Ecto neural progenitor cell (in vitro differentiated cells): Measurements from ENCODE around the gene CALD1.

Experiments
- DNase-seq: peaks from one replicate; pipeline ENCODE4 v3.0.0-alpha.2; 2018; ENCODE audit warnings: low spot score

The CALD1 gene, protein sequence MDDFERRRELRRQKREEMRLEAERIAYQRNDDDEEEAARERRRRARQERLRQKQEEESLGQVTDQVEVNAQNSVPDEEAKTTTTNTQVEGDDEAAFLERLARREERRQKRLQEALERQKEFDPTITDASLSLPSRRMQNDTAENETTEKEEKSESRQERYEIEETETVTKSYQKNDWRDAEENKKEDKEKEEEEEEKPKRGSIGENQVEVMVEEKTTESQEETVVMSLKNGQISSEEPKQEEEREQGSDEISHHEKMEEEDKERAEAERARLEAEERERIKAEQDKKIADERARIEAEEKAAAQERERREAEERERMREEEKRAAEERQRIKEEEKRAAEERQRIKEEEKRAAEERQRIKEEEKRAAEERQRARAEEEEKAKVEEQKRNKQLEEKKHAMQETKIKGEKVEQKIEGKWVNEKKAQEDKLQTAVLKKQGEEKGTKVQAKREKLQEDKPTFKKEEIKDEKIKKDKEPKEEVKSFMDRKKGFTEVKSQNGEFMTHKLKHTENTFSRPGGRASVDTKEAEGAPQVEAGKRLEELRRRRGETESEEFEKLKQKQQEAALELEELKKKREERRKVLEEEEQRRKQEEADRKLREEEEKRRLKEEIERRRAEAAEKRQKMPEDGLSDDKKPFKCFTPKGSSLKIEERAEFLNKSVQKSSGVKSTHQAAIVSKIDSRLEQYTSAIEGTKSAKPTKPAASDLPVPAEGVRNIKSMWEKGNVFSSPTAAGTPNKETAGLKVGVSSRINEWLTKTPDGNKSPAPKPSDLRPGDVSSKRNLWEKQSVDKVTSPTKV

GRCh38 chr7:134778941-134779740 lies at the start of gene CALD1:
TSS of gene CALD1 (plus strand) at chr7:134779634. CDS start at chr7:134867734, 88,100 bp downstream.
- DNase-seq: peak; percentile 77

DNA sequence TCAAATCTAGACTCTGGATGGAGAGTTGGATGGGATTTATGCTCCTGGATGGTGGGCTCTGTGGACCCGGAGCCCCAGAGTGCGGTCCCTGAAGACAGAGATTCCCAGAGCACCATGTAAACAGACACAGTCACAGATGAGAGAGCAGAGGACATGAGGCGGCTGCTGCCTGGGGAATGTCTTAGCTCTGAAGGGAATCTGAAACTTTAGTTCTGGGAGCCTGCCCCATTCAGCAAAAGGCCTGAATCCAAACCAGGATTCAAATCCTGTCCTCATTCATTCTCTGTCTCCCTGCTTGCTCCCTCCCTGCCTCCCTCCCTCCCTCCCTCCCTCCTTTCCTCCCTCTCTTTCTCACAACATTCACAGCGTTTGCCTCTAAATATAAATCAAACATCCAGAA lies 49.5 kb upstream of the CALD1 start:
- no peak for DNase-seq

- no peak for DNase-seq
Measured at GRCh38 chr7:134730411-134730829, 49.0 kb upstream of the CALD1 start.

DNA sequence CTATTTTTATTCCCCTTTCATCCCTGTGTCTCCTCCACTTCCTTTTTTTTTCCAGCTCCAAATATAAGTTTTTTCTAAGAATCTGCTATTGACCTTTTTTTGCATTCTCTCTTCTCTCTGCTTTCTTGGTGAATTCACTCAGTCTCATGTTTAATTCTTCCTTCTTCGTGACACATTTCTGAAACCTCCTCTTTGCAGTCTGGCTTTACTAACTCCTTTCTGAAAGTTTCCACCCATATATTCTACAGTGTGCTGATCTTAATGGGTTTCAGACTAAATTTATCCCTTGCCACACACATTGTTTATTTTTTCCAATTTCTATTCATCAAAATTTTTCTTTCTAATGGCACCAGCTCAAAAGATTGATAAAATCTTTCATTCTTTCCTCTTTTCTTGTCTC lies 47.8 kb upstream of the CALD1 start:
- no peak for DNase-seq

- no peak for DNase-seq
Measured at GRCh38 chr7:134732728-134733127, 46.7 kb upstream of the CALD1 start.

GRCh38 chr7:134736381-134736780 lies 43.1 kb upstream of the CALD1 start:
- no peak for DNase-seq

GRCh38 chr7:134737566-134738345 lies 41.7 kb upstream of the CALD1 start:
- DNase-seq: no peak

DNA sequence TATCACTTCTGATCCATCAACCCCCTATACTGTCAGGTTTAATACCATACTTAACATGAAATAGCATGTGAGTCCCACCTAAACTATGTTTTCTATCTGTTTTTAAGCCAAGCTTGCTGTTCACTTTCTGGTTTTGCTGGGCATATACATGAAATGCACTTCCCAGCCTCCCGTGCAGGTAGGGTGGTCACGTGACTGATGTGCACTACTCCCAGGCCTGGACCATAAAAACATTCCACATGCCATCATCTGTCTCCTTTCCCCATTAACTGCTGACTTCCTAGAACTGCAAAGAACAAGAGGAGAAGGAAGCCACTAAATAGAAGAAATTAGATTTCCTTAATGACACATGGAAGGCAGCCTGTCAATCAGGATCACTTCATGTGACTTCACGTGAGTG lies 40.1 kb upstream of the CALD1 start:
- DNase-seq: no peak

GRCh38 chr7:134740376-134740775 lies 39.1 kb upstream of the CALD1 start:
- no peak for DNase-seq

DNA sequence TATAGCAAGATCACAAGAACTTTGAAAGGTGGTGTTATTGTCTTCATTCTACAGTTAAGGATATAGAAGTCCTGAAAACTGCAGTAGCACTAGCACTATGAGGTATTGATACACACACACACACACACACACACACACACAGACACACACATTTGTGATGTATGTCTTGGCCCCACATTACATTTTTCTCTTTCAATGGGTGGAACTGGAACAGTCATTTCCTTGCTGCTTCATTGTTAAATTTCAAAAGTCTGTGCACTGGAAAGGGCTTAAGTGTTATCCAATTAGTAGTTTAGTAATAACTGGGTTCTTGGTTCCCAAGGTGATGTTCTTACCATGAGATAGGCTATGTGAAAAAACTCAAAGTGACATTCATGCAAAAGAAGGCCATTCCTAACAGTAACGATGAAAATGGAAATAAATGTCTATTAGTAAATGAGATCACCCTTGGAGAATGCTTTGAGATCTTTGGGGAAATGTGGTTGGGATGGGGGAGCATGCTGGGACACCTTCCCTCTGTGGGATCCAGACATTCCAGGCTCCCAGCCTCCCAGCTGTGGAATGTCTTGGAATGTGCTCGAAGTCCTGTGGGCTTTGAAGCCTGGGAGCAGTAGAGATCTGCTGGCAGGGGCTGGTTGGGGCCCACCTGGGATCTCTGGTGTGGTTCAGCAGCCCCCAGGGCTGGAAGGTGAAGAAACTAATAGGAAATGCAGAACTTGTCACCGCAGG lies 37.4 kb upstream of the CALD1 start:
- peak; percentile 53 for DNase-seq

DNA sequence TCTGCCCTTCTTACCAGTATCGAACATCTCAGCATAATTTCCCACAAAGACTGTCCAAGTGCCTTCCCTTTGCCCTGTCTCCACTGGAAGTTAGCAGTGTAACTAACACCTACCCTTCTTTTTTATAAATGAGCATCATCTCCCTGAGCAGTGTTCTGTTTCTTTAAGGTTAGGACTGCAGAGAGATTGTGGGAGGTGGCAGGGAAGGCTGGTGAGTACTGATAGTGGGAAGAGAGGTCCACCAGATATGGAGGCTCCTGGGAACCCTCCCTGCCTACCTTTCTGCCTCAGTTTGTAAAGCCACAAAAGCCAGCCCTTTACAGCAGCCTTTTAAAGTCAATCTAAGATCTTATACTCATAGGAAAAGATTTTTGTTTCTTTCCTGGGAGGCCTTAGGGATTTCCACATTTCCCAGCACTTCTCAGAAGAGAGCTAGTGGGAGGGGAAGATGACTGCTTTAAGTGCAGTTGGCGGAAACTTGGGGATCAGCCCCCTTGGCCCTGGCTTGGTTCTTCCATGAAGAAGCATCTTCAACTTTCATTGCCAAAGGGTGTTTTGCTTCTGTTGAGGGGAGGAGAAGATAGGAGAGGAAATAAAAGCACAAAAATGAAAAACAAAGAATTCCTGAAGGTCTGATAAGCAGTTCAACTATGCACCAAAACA lies 36.6 kb upstream of the CALD1 start:
- no peak for DNase-seq

DNA sequence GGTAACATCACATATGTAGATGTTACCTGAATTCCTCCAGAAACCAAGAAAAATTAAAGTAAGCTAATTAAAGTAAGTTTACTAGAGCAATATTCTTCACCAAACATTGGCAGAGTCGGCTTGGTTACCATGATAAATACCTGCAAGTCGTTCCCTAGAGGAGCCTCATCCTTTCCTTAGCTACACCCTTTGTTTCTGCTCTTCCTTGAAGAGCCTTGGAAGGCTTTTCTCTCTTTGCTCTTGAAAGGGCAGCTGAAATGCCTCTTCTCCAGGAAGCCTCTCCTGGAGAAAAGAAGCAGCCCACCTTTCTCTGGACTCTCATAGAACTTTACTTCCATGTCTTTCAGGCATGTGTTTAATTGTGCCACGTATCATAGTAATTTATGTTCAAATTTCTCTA lies 34.9 kb upstream of the CALD1 start:
- no peak for DNase-seq

- no peak for DNase-seq
Measured at GRCh38 chr7:134747326-134747725, 32.1 kb upstream of the CALD1 start.

DNA sequence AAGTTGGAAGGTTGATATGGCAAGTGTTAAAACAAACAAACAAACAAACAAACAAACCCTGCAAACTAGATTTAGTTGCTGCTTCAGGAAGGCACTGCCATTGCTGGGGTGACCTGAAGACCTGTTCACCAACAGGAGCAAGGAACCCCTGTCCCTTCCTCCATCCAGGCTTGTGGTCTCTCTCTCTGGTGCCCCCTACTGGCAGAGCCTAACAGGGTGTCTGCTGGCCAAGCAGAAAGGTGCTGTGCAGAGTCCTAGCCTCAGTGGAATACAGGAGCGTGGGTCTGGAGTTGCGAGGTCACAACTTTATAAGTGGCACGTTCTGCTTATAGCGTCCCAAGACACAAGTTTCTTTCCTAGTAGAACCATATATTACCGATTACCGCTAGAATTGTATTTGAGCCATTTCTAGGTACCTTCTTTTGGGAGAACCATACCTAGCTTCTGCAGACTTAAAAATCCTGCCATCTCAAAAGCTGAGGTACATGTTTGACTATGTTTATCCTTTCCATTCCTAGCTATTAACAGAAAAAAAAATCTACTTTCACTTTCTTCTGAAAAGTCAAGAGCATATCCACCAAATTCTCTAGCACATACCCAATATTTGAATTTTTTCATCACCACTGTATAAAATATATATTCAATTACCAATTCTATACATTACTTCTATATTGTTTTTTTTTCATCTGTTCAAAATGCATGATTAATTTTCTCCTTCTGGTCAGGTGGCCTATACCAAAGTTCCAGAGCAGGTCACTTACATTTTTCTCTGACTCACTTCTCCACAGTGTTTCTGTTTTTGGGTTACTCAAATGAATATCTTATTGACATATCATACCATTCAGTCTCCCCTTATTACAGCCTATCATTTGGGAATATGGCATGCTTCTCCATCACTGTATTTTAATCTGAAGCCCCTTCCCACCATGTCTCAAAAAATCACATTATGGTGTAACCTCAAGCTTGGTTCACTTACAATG lies 29.1 kb upstream of the CALD1 start:
- peak; percentile 81 for DNase-seq

GRCh38 chr7:134752006-134752760 lies 27.3 kb upstream of the CALD1 start:
- DNase-seq: no peak

- DNase-seq: no peak
Measured at GRCh38 chr7:134755422-134756022, 23.9 kb upstream of the CALD1 start.

DNA sequence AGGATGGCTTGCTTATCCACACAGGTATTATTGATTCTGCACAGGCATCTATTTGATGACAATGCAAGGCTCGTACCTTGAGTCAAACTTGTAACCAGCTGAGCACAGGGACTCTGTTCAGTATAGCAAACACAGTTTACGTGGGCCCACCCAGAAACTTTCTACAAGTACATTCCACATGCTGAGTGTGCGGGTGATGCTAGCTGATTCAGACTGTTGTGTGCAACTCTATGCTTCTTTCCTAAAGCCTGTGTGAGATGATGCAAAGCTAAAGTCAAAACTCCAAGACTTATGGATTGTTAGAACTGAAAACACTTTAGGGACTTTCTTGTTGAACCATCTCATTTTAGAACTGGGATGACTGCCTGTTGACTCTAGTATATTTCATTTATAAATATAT lies 21.5 kb upstream of the CALD1 start:
- DNase-seq: no peak

GRCh38 chr7:134758981-134759380 lies 20.5 kb upstream of the CALD1 start:
- no peak for DNase-seq
